PC-9 (cell line): ENCODE measurements around the gene SNCAIP. TPM values are rescaled to one million over a fixed set of nuclear protein-coding genes. Genes with fewer than 3 reads are reported as not detected.
A peak's percentile ranks its signal among the peaks of the same experiment; 100 is the strongest.

ENCODE experiments used
- BruUV-seq: library from RNA; stranded (reverse); fragments of 400-500 nt; replicated peaks from 2 replicates; lab custom pipeline; 2021; lab: Mats Ljungman, UMichigan
- CTCF ChIA-PET: fragments of 300-600 bp; sonication (Branson Sonifier 250); formaldehyde crosslinking; loops from one replicate; lab custom pipeline; 2022; ENCODE audit warnings: antibody characterized with exemption; lab: Charles Lee
- POLR2A ChIA-PET: fragments of 300-600 bp; sonication (Branson Sonifier 250); formaldehyde crosslinking; loops from one replicate; lab custom pipeline; 2022; ENCODE audit warnings: antibody characterized with exemption; ENCODE audit not compliant: unreplicated experiment; lab: Charles Lee
- DNase-seq, 2 experiments: peaks; one replicate each; pipeline versions ENCODE4 v3.0.0 to v3.0.0-alpha.2; 2015 to 2022; ENCODE audit warnings: mixed read lengths in 1 of 2
- H2AFZ ChIP-seq: fragments of 200-600 bp; sonication (generic); 2 replicates; pipeline ENCODE4 v1.8.1; 2017; ENCODE audit warnings: antibody characterized with exemption
- H3F3A ChIP-seq: fragments of 200-600 bp; sonication (generic); 2 replicates; pipeline ENCODE4 v1.8.1; 2017; ENCODE audit warnings: antibody characterized with exemption, mild to moderate bottlenecking, low read depth; ENCODE audit not compliant: insufficient read depth
- H3K27ac ChIP-seq: fragments of 200-600 bp; sonication (generic); 2 replicates; pipeline ENCODE4 v1.6.1; 2016; ENCODE audit warnings: mixed run types
- H3K27me3 ChIP-seq: fragments of 200-600 bp; sonication (generic); 2 replicates; pipeline ENCODE4 v1.6.1; 2016; ENCODE audit warnings: low read depth, mixed run types; ENCODE audit not compliant: insufficient read depth
- H3K36me3 ChIP-seq: fragments of 200-600 bp; sonication (generic); 2 replicates; pipeline ENCODE4 v1.6.1; 2016; ENCODE audit warnings: low read depth, mixed run types
- H3K4me1 ChIP-seq: fragments of 200-600 bp; sonication (generic); replicated peaks from 2 replicates; pipeline ENCODE4 v1.6.1; 2016; ENCODE audit warnings: mixed run types; ENCODE audit not compliant: insufficient read depth
- H3K4me2 ChIP-seq: fragments of 200-600 bp; sonication (generic); 2 replicates; pipeline ENCODE4 v1.6.1; 2017; ENCODE audit warnings: mixed run types
- H3K4me3 ChIP-seq: fragments of 200-600 bp; sonication (generic); 2 replicates; pipeline ENCODE4 v1.6.1; 2016; ENCODE audit warnings: mixed run types
- H3K79me2 ChIP-seq: fragments of 200-600 bp; sonication (generic); 2 replicates; pipeline ENCODE4 v1.6.1; 2017; ENCODE audit warnings: low read depth, mixed run types
- H3K9me2 ChIP-seq: fragments of 200-600 bp; sonication (generic); 2 replicates; pipeline ENCODE4 v1.8.1; 2017; ENCODE audit warnings: mild to moderate bottlenecking; ENCODE audit not compliant: insufficient read depth
- H3K9me3 ChIP-seq: fragments of 200-600 bp; sonication (generic); 2 replicates; pipeline ENCODE4 v1.8.1; 2016; ENCODE audit warnings: low read depth; ENCODE audit not compliant: insufficient read depth
- H4K20me1 ChIP-seq: fragments of 200-600 bp; sonication (generic); 2 replicates; pipeline ENCODE4 v1.8.1; 2017; ENCODE audit not compliant: insufficient read depth
- EZH2 ChIP-seq: fragments of 200-600 bp; sonication (generic); IDR thresholded peaks from 2 replicates; pipeline ENCODE4 v1.8.0; 2017; ENCODE audit warnings: antibody characterized with exemption, low read depth
- intact Hi-C: fragments of 100-400 bp; cut with micrococcal nuclease; formaldehyde crosslinking; loops from one replicate; pipeline ENCODE4 v1.10.0; 2022; ENCODE audit not compliant: unreplicated experiment
- total RNA-seq: library from RNA; stranded (reverse); gene quantifications from 2 replicates; pipeline ENCODE4 v1.2.3, GENCODE V29; 2021
- TF ChIP-seq, protein P1 (sequence below): fragments of 200-600 bp; sonication (generic); conservative IDR thresholded peaks from 2 replicates; pipeline ENCODE4 v1.6.1; 2017; ENCODE audit warnings: mixed run types, antibody characterized with exemption, mild to moderate bottlenecking, moderate library complexity

Gene SNCAIP
- total RNA-seq, 1 experiment from 2014 or later = not detected

DNA sequence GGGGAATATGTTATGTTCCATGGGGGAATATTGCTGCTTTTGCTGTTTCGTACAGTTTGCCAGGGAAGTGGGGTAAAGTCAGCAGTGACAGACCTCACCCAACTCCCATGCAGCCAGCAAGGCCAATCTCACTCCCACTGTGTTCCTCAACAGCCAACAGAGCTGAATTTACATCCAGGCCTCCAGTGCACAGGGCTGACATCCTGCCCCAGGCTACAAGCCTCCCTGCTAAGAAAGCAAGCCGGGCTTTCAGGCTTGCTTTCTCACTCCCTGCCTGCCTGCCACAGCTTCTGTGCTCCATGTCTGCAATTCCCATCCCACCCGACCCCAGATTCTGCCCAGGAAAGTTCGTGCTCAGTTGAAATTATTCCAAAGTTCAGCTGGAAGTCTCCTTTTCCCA lies 25.5 kb upstream of the SNCAIP start:
- Histone ChIP-seq H2AFZ (no peak overlapping the region), H3K9me2 (no peaks in the 10 kb centered on the region; the same call in 1 of the 2 replicates), H3K27me3 (no peaks in the 10 kb centered on the region), H3K4me1 (no peaks in the 10 kb centered on the region), H3K4me3 (no peak overlapping the region), H3K9me3 (no peaks in the 10 kb centered on the region), H3F3A (no peaks in the 10 kb centered on the region), H3K79me2 (no peaks in the 10 kb centered on the region), H4K20me1 (no peaks in the 10 kb centered on the region), H3K36me3 (no peaks in the 10 kb centered on the region), H3K27ac (no peak overlapping the region), H3K4me2 (no peak overlapping the region)
- POLR2A ChIA-PET = no interaction called here
- intact Hi-C loops = no loop called here
- DNase-seq = no peak
- no TSS peak for BruUV-seq
- CTCF ChIA-PET = no interaction called here
- TF ChIP-seq, protein P1, sequence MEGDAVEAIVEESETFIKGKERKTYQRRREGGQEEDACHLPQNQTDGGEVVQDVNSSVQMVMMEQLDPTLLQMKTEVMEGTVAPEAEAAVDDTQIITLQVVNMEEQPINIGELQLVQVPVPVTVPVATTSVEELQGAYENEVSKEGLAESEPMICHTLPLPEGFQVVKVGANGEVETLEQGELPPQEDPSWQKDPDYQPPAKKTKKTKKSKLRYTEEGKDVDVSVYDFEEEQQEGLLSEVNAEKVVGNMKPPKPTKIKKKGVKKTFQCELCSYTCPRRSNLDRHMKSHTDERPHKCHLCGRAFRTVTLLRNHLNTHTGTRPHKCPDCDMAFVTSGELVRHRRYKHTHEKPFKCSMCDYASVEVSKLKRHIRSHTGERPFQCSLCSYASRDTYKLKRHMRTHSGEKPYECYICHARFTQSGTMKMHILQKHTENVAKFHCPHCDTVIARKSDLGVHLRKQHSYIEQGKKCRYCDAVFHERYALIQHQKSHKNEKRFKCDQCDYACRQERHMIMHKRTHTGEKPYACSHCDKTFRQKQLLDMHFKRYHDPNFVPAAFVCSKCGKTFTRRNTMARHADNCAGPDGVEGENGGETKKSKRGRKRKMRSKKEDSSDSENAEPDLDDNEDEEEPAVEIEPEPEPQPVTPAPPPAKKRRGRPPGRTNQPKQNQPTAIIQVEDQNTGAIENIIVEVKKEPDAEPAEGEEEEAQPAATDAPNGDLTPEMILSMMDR = no peak
- no peak for TF ChIP-seq EZH2

DNA sequence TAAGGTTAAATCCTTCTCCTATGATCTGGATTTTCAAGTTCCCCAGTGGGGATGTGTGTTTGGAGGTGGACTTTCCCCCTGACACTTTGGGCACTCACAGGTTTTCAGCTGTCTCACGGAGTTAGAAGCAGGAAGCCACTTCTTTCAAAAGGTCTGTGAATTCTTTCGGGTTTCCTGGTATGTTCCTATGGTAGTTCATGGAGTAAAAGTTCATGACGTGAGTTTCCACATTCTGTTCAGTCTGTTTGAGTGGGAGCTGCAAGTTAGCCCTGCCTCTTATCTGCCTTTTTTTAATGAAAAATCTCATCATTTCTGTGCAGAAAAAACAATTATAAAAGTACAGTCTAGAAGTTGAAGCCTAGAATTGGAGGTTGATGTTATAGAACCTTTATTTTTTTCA lies 24.9 kb upstream of the SNCAIP start:
- no peaks in the 10 kb centered on the region for H3K27me3 ChIP-seq
- ChIA-PET POLR2A (no interaction called here), CTCF (no interaction called here)
- no peak overlapping the region for H3K4me2 ChIP-seq
- H3K27ac ChIP-seq = no peak overlapping the region
- no peak overlapping the region for H3K4me3 ChIP-seq
- H3K36me3 ChIP-seq = no peaks in the 10 kb centered on the region
- DNase-seq = no peak
- no peaks in the 10 kb centered on the region for H3K79me2 ChIP-seq
- H3K4me1 ChIP-seq = no peaks in the 10 kb centered on the region
- 0 out of 2 replicates have a peak overlapping the region, but pooled peaks have one; percentile 9 for H2AFZ ChIP-seq
- H3K9me3 ChIP-seq = no peaks in the 10 kb centered on the region
- H3K9me2 ChIP-seq = no peaks in the 10 kb centered on the region; the same call in 1 of the 2 replicates
- intact Hi-C loops = no loop called here
- TF ChIP-seq, protein P1 = no peak
- no peak for TF ChIP-seq EZH2
- H4K20me1 ChIP-seq = no peaks in the 10 kb centered on the region
- no peaks in the 10 kb centered on the region for H3F3A ChIP-seq
- BruUV-seq = no TSS peak

DNA sequence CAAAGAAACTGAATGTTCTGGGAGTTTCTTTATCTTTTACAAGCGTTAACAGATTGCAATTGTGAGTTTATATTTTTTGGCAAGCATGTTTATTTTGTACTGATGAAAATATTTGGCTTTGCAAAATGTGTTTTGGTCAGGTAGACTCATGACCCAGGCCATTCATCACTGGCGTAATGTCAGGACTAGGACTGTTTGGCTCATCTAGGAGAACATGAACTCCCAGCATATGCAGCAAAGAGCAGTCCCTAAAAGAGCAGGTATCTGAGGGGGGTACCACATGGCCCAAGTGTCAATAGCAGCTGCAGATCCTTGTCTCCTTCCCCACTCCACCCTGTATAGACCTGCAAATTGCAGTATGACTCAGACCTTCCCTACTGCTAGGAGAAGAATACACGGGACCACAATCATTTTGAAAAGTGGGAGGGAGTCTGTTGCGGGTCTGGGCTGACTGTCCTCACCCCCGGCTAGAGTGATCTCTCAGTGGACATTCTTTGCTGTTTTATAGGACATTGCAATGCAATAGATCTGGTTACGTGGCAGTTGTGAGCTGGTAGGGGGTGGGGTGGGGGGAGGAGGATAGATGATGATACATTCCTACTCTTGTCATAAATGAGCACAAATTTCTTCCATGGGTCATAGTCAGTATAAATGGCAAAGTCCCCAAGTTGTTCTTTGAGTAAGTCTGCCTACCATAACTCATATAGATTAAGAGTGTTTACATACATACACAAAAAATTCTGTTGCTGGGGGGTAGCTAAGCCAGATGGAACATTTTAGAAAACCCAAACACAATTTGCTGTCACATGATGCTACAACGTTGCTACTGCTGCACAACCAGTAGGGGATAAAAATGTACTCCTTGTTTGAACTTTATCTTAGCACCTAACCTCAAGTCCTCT lies 20.8 kb upstream of the SNCAIP start:
- BruUV-seq = no TSS peak
- Histone ChIP-seq H3K4me1 (no peaks in the 10 kb centered on the region), H2AFZ (no peak overlapping the region), H3K9me3 (no peaks in the 10 kb centered on the region), H3K4me3 (no peak overlapping the region), H3K79me2 (no peaks in the 10 kb centered on the region), H3F3A (no peaks in the 10 kb centered on the region), H3K4me2 (no peak overlapping the region), H4K20me1 (no peaks in the 10 kb centered on the region), H3K27ac (no peak overlapping the region), H3K9me2 (no peaks in the 10 kb centered on the region), H3K36me3 (no peaks in the 10 kb centered on the region), H3K27me3 (no peaks in the 10 kb centered on the region)
- POLR2A ChIA-PET = no interaction called here
- CTCF ChIA-PET = no interaction called here
- DNase-seq = no peak
- TF ChIP-seq, protein P1 = no peak
- TF ChIP-seq EZH2 = no peak
- intact Hi-C loops = no loop called here
